HCT116 (cell line): Measurements from ENCODE around the gene CLEC16A. TPM values are rescaled to one million over a fixed set of nuclear protein-coding genes. Genes with fewer than 3 reads are reported as not detected.

Experiments used
- ATAC-seq: fragments of 200-7000 bp; cut with Tn5 transposase; 2 replicates; pipeline ENCODE4 v1.9.1; 2020; ENCODE audit warnings: mild to moderate bottlenecking, moderate library complexity
- BruUV-seq: library from RNA; stranded (reverse); fragments of 400-500 nt; replicated peaks from 2 replicates; lab custom pipeline; 2021; lab: Mats Ljungman, UMichigan
- CTCF ChIA-PET: fragments of 300-600 bp; sonication (Branson Sonifier 250); formaldehyde crosslinking; loops from one replicate; lab custom pipeline; 2021; ENCODE audit warnings: antibody characterized with exemption; lab: Charles Lee
- POLR2A ChIA-PET: fragments of 300-600, 350-600 bp; sonication (Branson Sonifier 250); formaldehyde crosslinking; loops from one replicate; lab custom pipeline; 2021; ENCODE audit warnings: antibody characterized with exemption; lab: Charles Lee
- RAD21 ChIA-PET, 2 experiments: fragments of 300-600 bp; sonication (Branson Sonifier 250); formaldehyde crosslinking; loops; one replicate each; lab custom pipeline; 2023; ENCODE audit warnings: low total read pairs in 2 of 2; ENCODE audit not compliant: uncharacterized antibody in 2 of 2, unreplicated experiment in 2 of 2, low non-redundant PET in 1 of 2; lab: Charles Lee
- DNase-seq: peaks from one replicate; pipeline ENCODE4 v3.0.0-alpha.2; 2010; ENCODE audit warnings: low read depth, low spot score
- H2AFZ ChIP-seq: fragments of 200-600 bp; shearing (Covaris generic), sonication (generic); 2 replicates; pipeline ENCODE4 v1.6.1; 2017; ENCODE audit warnings: low read depth, mixed run types, mixed read lengths, antibody characterized with exemption, low read length; ENCODE audit not compliant: poor library complexity, severe bottlenecking
- H3K27ac ChIP-seq: 2 replicates; pipeline ENCODE4 v1.5.1; 2012; ENCODE audit warnings: low read depth, low read length
- H3K27me3 ChIP-seq: fragments of 200-600 bp; sonication (generic); 2 replicates; pipeline ENCODE4 v1.6.1; 2016; ENCODE audit warnings: mixed run types, low read length, mixed read lengths; ENCODE audit not compliant: insufficient read depth
- H3K36me3 ChIP-seq, 2 experiments: fragments of 200-500 bp in 1 of 2; fragments of 200-600 bp in 1 of 2; sonication (Bioruptor generic) in 1 of 2; sonication (generic) in 1 of 2; 2 replicates each; pipeline versions ENCODE4 v1.5.1 to v1.6.1; 2014 to 2016; ENCODE audit warnings: low read length in 2 of 2, inconsistent platforms in 1 of 2, mixed read lengths in 1 of 2, mixed run types in 1 of 2; ENCODE audit not compliant: insufficient read depth in 2 of 2, control insufficient read depth in 1 of 2
- H3K4me1 ChIP-seq, 2 experiments: fragments of 200-600 bp in 1 of 2; sonication (generic) in 1 of 2; 2 replicates each; pipeline versions ENCODE4 v1.5.1 to v1.6.1; 2012 to 2017; ENCODE audit warnings: low read length in 2 of 2, inconsistent platforms in 1 of 2, mild to moderate bottlenecking in 1 of 2, mixed read lengths in 1 of 2, mixed run types in 1 of 2, moderate library complexity in 1 of 2; ENCODE audit not compliant: insufficient read depth in 2 of 2, control insufficient read depth in 1 of 2
- H3K4me2 ChIP-seq: fragments of 200-600 bp; sonication (generic); 2 replicates; pipeline ENCODE4 v1.6.1; 2017; ENCODE audit warnings: mixed run types, low read length, mixed read lengths
- H3K4me3 ChIP-seq, 2 experiments: fragments of 200-600 bp in 1 of 2; sonication (generic) in 1 of 2; replicated peaks in 1 of 2; 2 replicates each; pipeline ENCODE4 v1.5.1; 2011 to 2016; ENCODE audit warnings: low read length in 2 of 2, control low read depth in 1 of 2, low read depth in 1 of 2, mild to moderate bottlenecking in 1 of 2, mixed read lengths in 1 of 2, mixed run types in 1 of 2
- H3K79me2 ChIP-seq: fragments of 200-600 bp; sonication (generic); 2 replicates; pipeline ENCODE4 v1.6.1; 2017; ENCODE audit warnings: mild to moderate bottlenecking, mixed run types, low read length, moderate library complexity, mixed read lengths; ENCODE audit not compliant: insufficient read depth
- H3K9ac ChIP-seq: fragments of 200-600 bp; sonication (generic); 2 replicates; pipeline ENCODE4 v1.6.1; 2016; ENCODE audit warnings: low read length, mixed read lengths
- H3K9me2 ChIP-seq: fragments of 200-600 bp; sonication (generic), shearing (Covaris generic); 2 replicates; pipeline ENCODE4 v1.6.1; 2017; ENCODE audit warnings: mixed run types, mild to moderate bottlenecking, moderate library complexity; ENCODE audit not compliant: insufficient read depth
- H3K9me3 ChIP-seq, 2 experiments: fragments of 200-500 bp in 1 of 2; fragments of 200-600 bp in 1 of 2; sonication (Bioruptor generic) in 1 of 2; sonication (generic) in 1 of 2; 2 replicates each; pipeline ENCODE4 v1.6.1; 2014 to 2017; ENCODE audit warnings: low read length in 2 of 2, mixed read lengths in 2 of 2, inconsistent platforms in 1 of 2, low read depth in 1 of 2, mild to moderate bottlenecking in 1 of 2, mixed run types in 1 of 2, moderate library complexity in 1 of 2; ENCODE audit not compliant: control insufficient read depth in 1 of 2, insufficient read depth in 1 of 2
- H4K20me1 ChIP-seq: fragments of 200-600 bp; sonication (generic), shearing (Covaris generic); 2 replicates; pipeline ENCODE4 v1.6.1; 2017; ENCODE audit warnings: mixed run types, mild to moderate bottlenecking, moderate library complexity; ENCODE audit not compliant: insufficient read depth
- CBX3 ChIP-seq: IDR thresholded peaks from 2 replicates; pipeline ENCODE4 v1.6.1; 2012; ENCODE audit warnings: low read depth
- JUND ChIP-seq: IDR thresholded peaks from 2 replicates; pipeline ENCODE4 v1.6.1; 2012
- RAD21 ChIP-seq: IDR thresholded peaks from 2 replicates; pipeline ENCODE4 v1.6.1; 2012; ENCODE audit warnings: low read depth, mild to moderate bottlenecking
- SRF ChIP-seq: IDR thresholded peaks from 2 replicates; pipeline ENCODE4 v1.6.1; 2012; ENCODE audit warnings: low read depth
- ZNF274 ChIP-seq: fragments of 200-500 bp; sonication (Bioruptor generic); IDR thresholded peaks from 2 replicates; pipeline ENCODE4 v1.6.1; 2014; ENCODE audit warnings: mild to moderate bottlenecking, low read depth, low read length, inconsistent platforms
- intact Hi-C: fragments of 100-400 bp; cut with micrococcal nuclease; formaldehyde crosslinking; loops from 2 replicates; pipeline ENCODE4 v1.10.0; 2022
- total RNA-seq: library from RNA; stranded (reverse); gene quantifications from one replicate; pipeline ENCODE4 v1.2.1, GENCODE V29; 2021; ENCODE audit not compliant: unreplicated experiment
- TF ChIP-seq, protein P1 (sequence below): IDR thresholded peaks from 2 replicates; pipeline ENCODE4 v1.6.1; 2012; ENCODE audit warnings: low read depth
- TF ChIP-seq, protein P2 (sequence below), 3 experiments: fragments of 200-600 bp in 1 of 3; sonication (generic) in 1 of 3; IDR thresholded peaks in 2 of 3; conservative IDR thresholded peaks in 1 of 3; 2 replicates each; pipeline ENCODE4 v1.5.1; 2012 to 2017; ENCODE audit warnings: low read depth in 2 of 3, low read length in 2 of 3, antibody characterized with exemption in 1 of 3, borderline replicate concordance in 1 of 3, control low read depth in 1 of 3, mild to moderate bottlenecking in 1 of 3, mixed read lengths in 1 of 3, mixed run types in 1 of 3, moderate library complexity in 1 of 3; ENCODE audit not compliant: insufficient read depth in 1 of 3

CLEC16A gene
- total RNA-seq, 1 experiment from 2014 or later, result 18.0 TPM

DNA sequence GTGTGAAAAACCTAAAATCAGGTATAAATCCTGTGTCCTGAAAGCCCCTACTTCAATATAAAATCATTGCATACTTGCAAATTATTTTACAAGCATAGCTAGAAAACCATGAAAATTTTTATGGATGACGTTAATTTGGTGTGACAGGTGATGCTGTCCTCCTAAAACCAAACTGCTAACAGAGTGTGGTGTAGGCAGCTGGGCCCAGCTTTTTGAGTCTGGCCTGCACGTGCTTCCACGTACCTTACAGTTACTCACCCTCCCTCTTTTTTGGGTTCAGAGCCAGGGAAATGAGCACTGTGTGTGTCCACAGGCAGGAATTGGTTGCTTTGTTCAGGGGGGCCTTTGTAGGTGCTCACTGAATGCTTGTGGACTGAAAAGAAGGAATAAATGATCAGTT lies 36.4 kb downstream of the CLEC16A start:
- intact Hi-C loops, result no loop called here
- Histone ChIP-seq H2AFZ (no peak overlapping the region), H3K9me3 (no peaks in the 10 kb centered on the region), H3K4me2 (no peak overlapping the region), H3K4me1 (peaks cover 0 to 5% of the 10 kb centered on the region in 2 experiments; a peak in 1 of 4 replicates), H3K9me2 (no peaks in the 10 kb centered on the region), H3K4me3 (no peak overlapping the region), H3K79me2 (no peaks in the 10 kb centered on the region), H3K27ac (no peak overlapping the region), H3K9ac (no peak overlapping the region), H3K27me3 (no peaks in the 10 kb centered on the region), H4K20me1 (no peaks in the 10 kb centered on the region), H3K36me3 (no peaks in the 10 kb centered on the region; a peak in 1 of 4 replicates)
- no TSS peak for BruUV-seq
- ChIA-PET RAD21 (no interaction called here), CTCF (interaction anchor here (1.0 to 1.6 kb wide), 2 partner anchors 10 to 391 kb away, joined by 3 to 6 read pairs; no protein-coding TSS in a partner anchor), POLR2A (interaction anchor here (0.9 kb wide), 1 partner anchor 275 kb away, joined by 5 read pairs; the partner anchor contains the start of gene SOCS1)
- no peak for ATAC-seq
- no peak for DNase-seq
- TF ChIP-seq, protein P1, sequence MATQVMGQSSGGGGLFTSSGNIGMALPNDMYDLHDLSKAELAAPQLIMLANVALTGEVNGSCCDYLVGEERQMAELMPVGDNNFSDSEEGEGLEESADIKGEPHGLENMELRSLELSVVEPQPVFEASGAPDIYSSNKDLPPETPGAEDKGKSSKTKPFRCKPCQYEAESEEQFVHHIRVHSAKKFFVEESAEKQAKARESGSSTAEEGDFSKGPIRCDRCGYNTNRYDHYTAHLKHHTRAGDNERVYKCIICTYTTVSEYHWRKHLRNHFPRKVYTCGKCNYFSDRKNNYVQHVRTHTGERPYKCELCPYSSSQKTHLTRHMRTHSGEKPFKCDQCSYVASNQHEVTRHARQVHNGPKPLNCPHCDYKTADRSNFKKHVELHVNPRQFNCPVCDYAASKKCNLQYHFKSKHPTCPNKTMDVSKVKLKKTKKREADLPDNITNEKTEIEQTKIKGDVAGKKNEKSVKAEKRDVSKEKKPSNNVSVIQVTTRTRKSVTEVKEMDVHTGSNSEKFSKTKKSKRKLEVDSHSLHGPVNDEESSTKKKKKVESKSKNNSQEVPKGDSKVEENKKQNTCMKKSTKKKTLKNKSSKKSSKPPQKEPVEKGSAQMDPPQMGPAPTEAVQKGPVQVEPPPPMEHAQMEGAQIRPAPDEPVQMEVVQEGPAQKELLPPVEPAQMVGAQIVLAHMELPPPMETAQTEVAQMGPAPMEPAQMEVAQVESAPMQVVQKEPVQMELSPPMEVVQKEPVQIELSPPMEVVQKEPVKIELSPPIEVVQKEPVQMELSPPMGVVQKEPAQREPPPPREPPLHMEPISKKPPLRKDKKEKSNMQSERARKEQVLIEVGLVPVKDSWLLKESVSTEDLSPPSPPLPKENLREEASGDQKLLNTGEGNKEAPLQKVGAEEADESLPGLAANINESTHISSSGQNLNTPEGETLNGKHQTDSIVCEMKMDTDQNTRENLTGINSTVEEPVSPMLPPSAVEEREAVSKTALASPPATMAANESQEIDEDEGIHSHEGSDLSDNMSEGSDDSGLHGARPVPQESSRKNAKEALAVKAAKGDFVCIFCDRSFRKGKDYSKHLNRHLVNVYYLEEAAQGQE, result no peak
- no peak for TF ChIP-seq ZNF274

DNA sequence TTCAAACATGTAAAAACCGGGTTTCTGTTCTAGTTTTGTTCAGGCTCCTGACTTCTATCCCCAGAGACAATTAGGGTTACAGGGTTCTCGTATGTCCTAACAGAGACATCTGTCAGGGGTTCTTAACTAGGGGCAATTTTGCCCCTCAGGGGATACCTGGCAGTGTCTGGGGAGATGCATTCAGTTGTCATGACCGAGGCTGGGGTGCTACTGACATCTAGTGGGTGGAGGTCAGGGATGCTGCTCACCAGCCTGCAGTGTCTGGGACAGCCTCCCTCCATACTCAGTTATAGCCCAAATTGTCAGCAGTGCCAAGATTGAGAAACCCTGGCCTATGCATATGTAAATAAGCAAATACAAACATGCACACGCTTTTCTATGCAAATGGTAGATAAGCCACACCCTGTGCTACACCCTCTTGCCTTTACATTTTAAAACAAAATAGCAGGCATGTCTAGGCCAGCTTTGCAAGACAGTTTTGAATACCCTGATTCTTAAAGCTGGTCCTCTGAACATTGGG lies 37.4 kb downstream of the CLEC16A start:
- Histone ChIP-seq H3K9me3 (no peaks in the 10 kb centered on the region), H3K4me3 (no peak overlapping the region), H3K27me3 (no peaks in the 10 kb centered on the region), H3K4me1 (peaks cover 0 to 5% of the 10 kb centered on the region in 2 experiments; a peak in 1 of 4 replicates), H3K9ac (no peak overlapping the region), H3K27ac (no peak overlapping the region), H2AFZ (no peak overlapping the region), H3K9me2 (no peaks in the 10 kb centered on the region), H4K20me1 (no peaks in the 10 kb centered on the region), H3K36me3 (no peaks in the 10 kb centered on the region; a peak in 1 of 4 replicates), H3K4me2 (no peak overlapping the region), H3K79me2 (no peaks in the 10 kb centered on the region)
- ChIA-PET RAD21 (interaction anchor here in 1 of 2 experiments (0.7 kb wide), 1 partner anchor 370 kb away, joined by 3 read pairs; no protein-coding TSS in a partner anchor), POLR2A (no interaction called here), CTCF (interaction anchor here (3.0 kb wide), 1 partner anchor 274 kb away, joined by 24 read pairs; the partner anchor contains the start of gene SOCS1)
- no TSS peak for BruUV-seq
- DNase-seq, result peak; percentile 42
- peak; percentile 98 for ATAC-seq
- intact Hi-C loops, result no loop called here
- TF ChIP-seq, protein P2, sequence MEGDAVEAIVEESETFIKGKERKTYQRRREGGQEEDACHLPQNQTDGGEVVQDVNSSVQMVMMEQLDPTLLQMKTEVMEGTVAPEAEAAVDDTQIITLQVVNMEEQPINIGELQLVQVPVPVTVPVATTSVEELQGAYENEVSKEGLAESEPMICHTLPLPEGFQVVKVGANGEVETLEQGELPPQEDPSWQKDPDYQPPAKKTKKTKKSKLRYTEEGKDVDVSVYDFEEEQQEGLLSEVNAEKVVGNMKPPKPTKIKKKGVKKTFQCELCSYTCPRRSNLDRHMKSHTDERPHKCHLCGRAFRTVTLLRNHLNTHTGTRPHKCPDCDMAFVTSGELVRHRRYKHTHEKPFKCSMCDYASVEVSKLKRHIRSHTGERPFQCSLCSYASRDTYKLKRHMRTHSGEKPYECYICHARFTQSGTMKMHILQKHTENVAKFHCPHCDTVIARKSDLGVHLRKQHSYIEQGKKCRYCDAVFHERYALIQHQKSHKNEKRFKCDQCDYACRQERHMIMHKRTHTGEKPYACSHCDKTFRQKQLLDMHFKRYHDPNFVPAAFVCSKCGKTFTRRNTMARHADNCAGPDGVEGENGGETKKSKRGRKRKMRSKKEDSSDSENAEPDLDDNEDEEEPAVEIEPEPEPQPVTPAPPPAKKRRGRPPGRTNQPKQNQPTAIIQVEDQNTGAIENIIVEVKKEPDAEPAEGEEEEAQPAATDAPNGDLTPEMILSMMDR (IDR thresholded peaks at IDR 0.05 in 2 of 3, conservative IDR thresholded peaks at IDR 0.05 in 1 of 3; ENCODE audit: borderline replicate concordance in 1 of 3, insufficient read depth in 1 of 3, low read depth in 2 of 3, low read length in 2 of 3), result peak; percentile 38 to 79 (median 72); a peak in 5 of 6 replicates
- TF ChIP-seq JUND (no peak), RAD21 (peak; percentile 37), SRF (no peak), CBX3 (0 out of 2 replicates have a peak, but pooled peaks have one; percentile 22)
